ENCODE measurements around the gene ZIC2. TPM values are rescaled to one million over a fixed set of nuclear protein-coding genes. Genes with fewer than 3 reads are reported as not detected.

Gene ZIC2
- total and polyA plus RNA-seq, 2 experiments from 2014 or later = 0.10 to 0.15 TPM

DNA sequence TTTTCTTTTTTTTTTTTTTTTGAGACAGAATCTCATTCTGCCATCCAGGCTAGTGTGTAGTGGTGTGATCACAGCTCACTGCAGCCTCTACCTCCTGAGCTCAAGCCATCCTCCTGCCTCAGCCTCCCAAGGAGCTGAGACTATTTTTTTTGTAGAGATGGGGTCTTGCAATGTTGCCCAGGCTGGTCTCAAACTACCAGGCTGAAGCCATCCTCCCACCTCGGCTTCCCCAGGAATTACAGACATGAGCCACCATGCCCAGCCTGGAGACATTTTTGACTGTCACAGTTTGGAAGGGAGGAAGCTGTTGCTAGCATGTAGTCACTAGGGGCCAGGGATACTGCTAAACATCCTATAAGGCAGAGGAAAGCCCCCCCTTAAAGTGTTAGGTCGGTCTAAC lies 33.9 kb upstream of the ZIC2 start:
- WGBS (ENCODE audit: low lambda C conversion rate, missing lambda C conversion rate) = 93% methylated on average over 2 of the region's 2 CpGs
- DNase-seq (ENCODE audit: low spot score) = no peak
- TF ChIP-seq EZH2 (IDR thresholded peaks at IDR 0.05; ENCODE audit: borderline replicate concordance) (no peak), EZH2phosphoT487 (IDR thresholded peaks at IDR 0.05; ENCODE audit: low read depth, severe bottlenecking, unreplicated experiment) (no peak), CTCF (IDR thresholded peaks at IDR 0.05; ENCODE audit: poor library complexity) (no peak)

DNA sequence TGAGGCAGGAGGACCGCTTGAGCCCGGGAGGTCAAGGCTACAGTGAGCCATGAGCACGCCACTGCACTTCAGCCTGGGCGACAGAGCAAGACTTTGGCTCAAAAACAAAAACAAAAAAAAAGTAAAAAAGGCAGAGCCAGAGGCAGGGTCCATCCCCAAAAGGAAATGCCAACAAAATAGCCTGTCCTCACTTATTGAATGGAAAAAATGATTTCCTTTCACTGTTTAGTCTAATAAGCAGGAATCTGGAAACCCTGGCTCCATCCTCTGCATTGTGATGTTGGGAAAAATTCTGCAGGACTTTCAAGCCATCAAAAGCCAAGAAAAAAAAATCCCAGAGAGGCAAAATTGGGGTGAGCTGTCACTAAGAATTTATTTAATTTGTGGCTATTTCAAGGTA lies 33.2 kb upstream of the ZIC2 start:
- Histone ChIP-seq H3K27ac (no peak overlapping the region), H3K9me2 (replicated peaks; ENCODE audit: insufficient read depth) (no peaks in the 10 kb centered on the region), H3K36me3 (replicated peaks; ENCODE audit: insufficient read depth, low read depth) (no peaks in the 10 kb centered on the region), H3K4me1 (ENCODE audit: insufficient read depth) (peaks cover 4% of the 10 kb centered on the region), H3K4me3 (no peak overlapping the region), H3K27me3 (peaks cover 50% of the 10 kb centered on the region), H4K20me1 (ENCODE audit: insufficient read depth, poor library complexity, severe bottlenecking) (no peaks in the 10 kb centered on the region), H3K9me3 (ENCODE audit: low read depth) (no peaks in the 10 kb centered on the region), H3K79me2 (no peaks in the 10 kb centered on the region), H3K4me2 (no peak overlapping the region), H2AFZ (no peak overlapping the region)
- TF ChIP-seq CTCF (IDR thresholded peaks at IDR 0.05; ENCODE audit: poor library complexity) (no peak), EZH2 (IDR thresholded peaks at IDR 0.05; ENCODE audit: borderline replicate concordance) (no peak), EZH2phosphoT487 (IDR thresholded peaks at IDR 0.05; ENCODE audit: low read depth, severe bottlenecking, unreplicated experiment) (no peak)
- DNase-seq (ENCODE audit: low spot score) = no peak
- WGBS (ENCODE audit: low lambda C conversion rate, missing lambda C conversion rate) = 99% methylated on average over 4 of the region's 4 CpGs

More for the DNA sequence above, 33.9 kb upstream of the ZIC2 start:
- Histone ChIP-seq H3K27ac (no peak overlapping the region), H3K9me2 (replicated peaks; ENCODE audit: insufficient read depth) (no peaks in the 10 kb centered on the region), H4K20me1 (ENCODE audit: insufficient read depth, poor library complexity, severe bottlenecking) (no peaks in the 10 kb centered on the region), H3K4me2 (no peak overlapping the region), H3K4me3 (no peak overlapping the region), H3K79me2 (no peaks in the 10 kb centered on the region), H3K36me3 (replicated peaks; ENCODE audit: insufficient read depth, low read depth) (no peaks in the 10 kb centered on the region), H3K9me3 (ENCODE audit: low read depth) (no peaks in the 10 kb centered on the region), H3K4me1 (ENCODE audit: insufficient read depth) (peaks cover 4% of the 10 kb centered on the region), H3K27me3 (peaks cover 42% of the 10 kb centered on the region), H2AFZ (no peak overlapping the region)

DNA sequence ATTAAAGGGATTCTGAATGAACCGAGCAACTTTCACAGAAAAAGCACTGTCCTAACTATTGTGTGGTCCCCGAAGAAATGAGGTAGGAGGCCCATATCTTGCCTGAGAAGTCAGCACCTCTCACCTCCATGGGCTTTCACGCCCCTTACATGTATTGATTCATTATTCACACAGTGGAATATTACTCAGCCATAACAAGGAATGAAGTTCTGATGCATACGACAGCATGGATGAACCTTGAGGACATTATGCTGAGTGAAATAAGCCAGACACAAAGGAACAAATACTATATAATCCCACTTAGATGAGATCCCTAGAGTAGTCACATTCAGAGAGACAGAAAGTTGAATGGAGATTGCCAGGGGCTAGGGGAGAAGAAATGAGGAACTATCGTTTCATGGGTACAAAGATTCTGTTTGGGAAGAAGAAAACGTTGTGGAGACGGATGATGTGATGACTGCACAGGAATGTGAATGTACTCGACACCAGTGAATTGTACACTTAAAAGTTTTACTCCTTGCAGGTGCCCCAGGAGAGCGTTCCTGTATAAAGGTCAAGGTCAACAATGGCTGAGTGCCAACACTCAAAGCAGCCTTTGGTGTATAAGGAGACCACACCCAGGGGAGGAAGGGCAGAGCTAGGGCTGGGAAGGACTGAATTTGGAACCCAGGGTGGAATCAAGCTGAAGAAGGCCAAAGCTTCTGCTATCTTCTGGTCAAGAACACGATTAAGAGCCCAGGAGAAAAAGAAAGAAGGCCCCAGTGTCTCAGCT lies 32.5 kb upstream of the ZIC2 start:
- H3K9me2 ChIP-seq (replicated peaks; ENCODE audit: insufficient read depth) = no peaks in the 10 kb centered on the region
- H3K4me2 ChIP-seq = no peak overlapping the region
- no peaks in the 10 kb centered on the region for H4K20me1 ChIP-seq (ENCODE audit: insufficient read depth, poor library complexity, severe bottlenecking)
- no peak overlapping the region for H2AFZ ChIP-seq
- DNase-seq (ENCODE audit: low spot score) = no peak
- H3K4me1 ChIP-seq (ENCODE audit: insufficient read depth) = peaks cover 4% of the 10 kb centered on the region
- H3K27me3 ChIP-seq = peaks cover 57% of the 10 kb centered on the region
- peak overlapping the region; percentile 37 for H3K27ac ChIP-seq
- TF ChIP-seq CTCF (IDR thresholded peaks at IDR 0.05; ENCODE audit: poor library complexity) (no peak), EZH2phosphoT487 (IDR thresholded peaks at IDR 0.05; ENCODE audit: low read depth, severe bottlenecking, unreplicated experiment) (no peak), EZH2 (IDR thresholded peaks at IDR 0.05; ENCODE audit: borderline replicate concordance) (no peak)
- 76% methylated on average over 10 of the region's 10 CpGs for WGBS (ENCODE audit: low lambda C conversion rate, missing lambda C conversion rate)
- no peak overlapping the region for H3K4me3 ChIP-seq
- no peaks in the 10 kb centered on the region for H3K36me3 ChIP-seq (replicated peaks; ENCODE audit: insufficient read depth, low read depth)
- H3K9me3 ChIP-seq (ENCODE audit: low read depth) = no peaks in the 10 kb centered on the region
- H3K79me2 ChIP-seq = no peaks in the 10 kb centered on the region

Measured in hepatocyte (in vitro differentiated cells).